IMR-90 (cell line): Measurements from ENCODE around the gene RPUSD2. TPM values are rescaled to one million over a fixed set of nuclear protein-coding genes. Genes with fewer than 3 reads are reported as not detected.

Source experiments
- ATAC-seq: fragments of 200-7000 bp; cut with Tn5 transposase; 2 replicates; pipeline ENCODE4 v1.9.1; 2020; ENCODE audit warnings: low read depth, mild to moderate bottlenecking, moderate library complexity
- BruUV-seq: library from RNA; stranded (reverse); fragments of 400-500 nt; replicated peaks from 2 replicates; lab custom pipeline; 2021; lab: Mats Ljungman, UMichigan
- CTCF ChIA-PET: fragments of 300-600 bp; formaldehyde crosslinking; extraction: SDS; loops from one replicate; lab custom pipeline; 2021; ENCODE audit warnings: antibody characterized with exemption; lab: Yijun Ruan, JAX
- POLR2A ChIA-PET: fragments of 300-600 bp; sonication (Branson Sonifier 250); formaldehyde crosslinking; loops from one replicate; lab custom pipeline; 2022; ENCODE audit warnings: antibody characterized with exemption; ENCODE audit not compliant: unreplicated experiment; lab: Charles Lee
- DNase-seq: peaks from one replicate; pipeline ENCODE4 v3.0.0; 2013
- H2AFZ ChIP-seq: replicated peaks from 2 replicates; pipeline ENCODE3; 2013; ENCODE audit warnings: low read length, mild to moderate bottlenecking; ENCODE audit not compliant: poor library complexity
- H2AK5ac ChIP-seq: 2 replicates; pipeline ENCODE4 v1.6.1; 2013; ENCODE audit warnings: low read depth, low read length, inconsistent platforms
- H2AK9ac ChIP-seq: replicated peaks from 2 replicates; pipeline ENCODE3; 2013; ENCODE audit warnings: mild to moderate bottlenecking, low read depth, low read length, moderate library complexity; ENCODE audit not compliant: poor library complexity
- H2BK120ac ChIP-seq: 2 replicates; pipeline ENCODE4 v1.6.1; 2013; ENCODE audit warnings: low read depth, low read length, inconsistent platforms
- H2BK15ac ChIP-seq: 3 replicates; pipeline ENCODE4 v1.6.1; 2013; ENCODE audit warnings: low read depth, low read length, inconsistent platforms
- H2BK20ac ChIP-seq: 2 replicates; pipeline ENCODE4 v1.6.1; 2013; ENCODE audit warnings: low read depth, mild to moderate bottlenecking, inconsistent platforms, low read length, moderate library complexity
- H2BK5ac ChIP-seq: 2 replicates; pipeline ENCODE4 v1.6.1; 2013; ENCODE audit warnings: mild to moderate bottlenecking, low read depth, low read length, inconsistent platforms; ENCODE audit not compliant: poor library complexity, severe bottlenecking
- H3K14ac ChIP-seq: replicated peaks from 2 replicates; pipeline ENCODE4 v1.6.1; 2013; ENCODE audit warnings: low read depth, low read length, inconsistent platforms
- H3K18ac ChIP-seq: 2 replicates; pipeline ENCODE4 v1.6.1; 2013; ENCODE audit warnings: low read depth, low read length, control low read depth
- H3K23ac ChIP-seq: 2 replicates; pipeline ENCODE4 v1.6.1; 2013; ENCODE audit warnings: low read depth, low read length, inconsistent platforms
- H3K27ac ChIP-seq: 2 replicates; pipeline ENCODE4 v1.5.1; 2013; ENCODE audit warnings: mild to moderate bottlenecking, control low read depth, low read length; ENCODE audit not compliant: insufficient read depth
- H3K27me3 ChIP-seq: 2 replicates; pipeline ENCODE4 v1.6.1; 2013; ENCODE audit warnings: low read length; ENCODE audit not compliant: control insufficient read depth, insufficient read depth
- H3K36me3 ChIP-seq: 2 replicates; pipeline ENCODE4 v1.6.1; 2013; ENCODE audit warnings: low read length, mixed read lengths; ENCODE audit not compliant: control insufficient read depth, insufficient read depth
- H3K4ac ChIP-seq: 2 replicates; pipeline ENCODE4 v1.6.1; 2013; ENCODE audit warnings: low read depth, low read length, inconsistent platforms
- H3K4me1 ChIP-seq: 2 replicates; pipeline ENCODE4 v1.6.1; 2013; ENCODE audit warnings: low read length, mixed read lengths; ENCODE audit not compliant: control insufficient read depth, insufficient read depth
- H3K4me2 ChIP-seq: 2 replicates; pipeline ENCODE4 v1.6.1; 2013; ENCODE audit warnings: low read depth, mild to moderate bottlenecking, control low read depth, low read length, moderate library complexity
- H3K4me3 ChIP-seq: 2 replicates; pipeline ENCODE4 v1.5.1; 2013; ENCODE audit warnings: low read depth, mild to moderate bottlenecking, control low read depth, low read length, moderate library complexity; ENCODE audit not compliant: insufficient read depth
- H3K56ac ChIP-seq: 2 replicates; pipeline ENCODE4 v1.6.1; 2013; ENCODE audit warnings: low read length, inconsistent platforms; ENCODE audit not compliant: insufficient read depth; ENCODE audit errors: extremely low read depth
- H3K79me1 ChIP-seq, 2 experiments: 2 replicates each; pipeline ENCODE4 v1.6.1; 2013; ENCODE audit warnings: low read length in 2 of 2, inconsistent platforms in 1 of 2, low read depth in 1 of 2
- H3K9ac ChIP-seq: 2 replicates; pipeline ENCODE4 v1.6.1; 2013; ENCODE audit warnings: low read depth, low read length, control low read depth
- H3K9me1 ChIP-seq: 2 replicates; pipeline ENCODE4 v1.6.1; 2013; ENCODE audit warnings: low read length, inconsistent platforms; ENCODE audit not compliant: insufficient read depth
- H3K9me3 ChIP-seq: 2 replicates; pipeline ENCODE4 v1.6.1; 2013; ENCODE audit warnings: low read length; ENCODE audit not compliant: control insufficient read depth, insufficient read depth
- H4K20me1 ChIP-seq: 2 replicates; pipeline ENCODE4 v1.6.1; 2013; ENCODE audit warnings: low read length, inconsistent platforms; ENCODE audit not compliant: insufficient read depth
- H4K5ac ChIP-seq: 2 replicates; pipeline ENCODE4 v1.6.1; 2013; ENCODE audit warnings: mild to moderate bottlenecking, low read depth, low read length, control low read depth
- H4K8ac ChIP-seq, 2 experiments: 2 replicates each; pipeline ENCODE4 v1.6.1; 2013; ENCODE audit warnings: low read depth in 2 of 2, low read length in 2 of 2, control low read depth in 1 of 2, inconsistent platforms in 1 of 2
- H4K91ac ChIP-seq: 2 replicates; pipeline ENCODE4 v1.6.1; 2013; ENCODE audit warnings: low read depth, low read length, inconsistent platforms; ENCODE audit not compliant: insufficient read depth
- BHLHE40 ChIP-seq: fragments of 150-350 bp; IDR thresholded peaks from 2 replicates; pipeline ENCODE4 v1.6.1; 2016; ENCODE audit warnings: mild to moderate bottlenecking, low read depth, low read length
- CEBPB ChIP-seq: IDR thresholded peaks from 2 replicates; pipeline ENCODE4 v1.6.1; 2012; ENCODE audit warnings: low read depth, low read length, improper control_type of control experiment
- CHD1 ChIP-seq: IDR thresholded peaks from 2 replicates; pipeline ENCODE4 v1.6.1; 2012; ENCODE audit warnings: low read depth, low read length, improper control_type of control experiment
- CTCF ChIP-seq: conservative IDR thresholded peaks from 2 replicates; pipeline ENCODE4 v1.5.1; 2012; ENCODE audit warnings: mild to moderate bottlenecking, low read depth, low read length, improper control_type of control experiment
- FOS ChIP-seq: fragments of 150-350 bp; IDR thresholded peaks from 2 replicates; pipeline ENCODE4 v1.6.1; 2016; ENCODE audit warnings: low read depth, low read length
- MAFK ChIP-seq: IDR thresholded peaks from 2 replicates; pipeline ENCODE4 v1.6.1; 2012; ENCODE audit warnings: low read depth, low read length, improper control_type of control experiment
- MAZ ChIP-seq: IDR thresholded peaks from 2 replicates; pipeline ENCODE4 v1.6.1; 2012; ENCODE audit warnings: low read depth, mild to moderate bottlenecking, low read length, improper control_type of control experiment, moderate library complexity, borderline replicate concordance
- MXI1 ChIP-seq: IDR thresholded peaks from 2 replicates; pipeline ENCODE4 v1.6.1; 2012; ENCODE audit warnings: low read depth, mild to moderate bottlenecking, low read length, moderate library complexity, borderline replicate concordance
- NFE2L2 ChIP-seq: fragments of 150-350 bp; IDR thresholded peaks from 2 replicates; pipeline ENCODE4 v1.6.1; 2016; ENCODE audit warnings: low read depth, mild to moderate bottlenecking, low read length
- POLR2A ChIP-seq: IDR thresholded peaks from 2 replicates; pipeline ENCODE4 v1.6.1; 2012; ENCODE audit warnings: mild to moderate bottlenecking, low read depth, low read length
- RAD21 ChIP-seq: IDR thresholded peaks from 2 replicates; pipeline ENCODE4 v1.6.1; 2012; ENCODE audit warnings: low read length, improper control_type of control experiment
- RCOR1 ChIP-seq: IDR thresholded peaks from 2 replicates; pipeline ENCODE4 v1.6.1; 2012; ENCODE audit warnings: mild to moderate bottlenecking, low read length, improper control_type of control experiment; ENCODE audit not compliant: insufficient replicate concordance
- RFX5 ChIP-seq: IDR thresholded peaks from 2 replicates; pipeline ENCODE4 v1.8.0; 2012; ENCODE audit warnings: low read depth, mild to moderate bottlenecking, low read length, moderate library complexity
- SMC3 ChIP-seq: fragments of 150-350 bp; IDR thresholded peaks from 2 replicates; pipeline ENCODE4 v1.6.1; 2016; ENCODE audit warnings: low read depth, mild to moderate bottlenecking, antibody characterized with exemption, low read length, moderate library complexity
- dilution Hi-C: fragments of 300-500 bp; cut with HindIII; formaldehyde crosslinking; loops from one replicate; pipeline ENCODE4 v1.14.3; 2018; ENCODE audit warnings: low sequenced_read_pairs; ENCODE audit not compliant: unreplicated experiment
- in situ Hi-C: fragments of 300-500 bp; cut with MboI; formaldehyde crosslinking; loops from 3 replicates; pipeline ENCODE4 v1.14.3; 2019; ENCODE audit warnings: low sequenced_read_pairs, inconsistent platforms, mixed read lengths
- intact Hi-C: fragments of 100-400 bp; cut with micrococcal nuclease; formaldehyde crosslinking; loops from 2 replicates; pipeline ENCODE4 v1.10.0; 2022
- polyA plus RNA-seq, 3 experiments: library from polyadenylated mRNA; depleted of rRNA; stranded (reverse); fragments of >200 nt; gene quantifications; 2 replicates each; pipeline ENCODE4 v1.2.3, GENCODE V29; 2012; ENCODE audit warnings: low replicate concordance in 1 of 3
- total RNA-seq: library from RNA; depleted of rRNA; stranded (reverse); fragments of >200 nt; gene quantifications from 2 replicates; pipeline ENCODE4 v1.2.3, GENCODE V29; 2012
- TF ChIP-seq, protein P1 (sequence below): fragments of 150-350 bp; IDR thresholded peaks from 2 replicates; pipeline ENCODE4 v1.6.1; 2017; ENCODE audit warnings: mild to moderate bottlenecking, antibody characterized with exemption, low read length, low read depth
- TF ChIP-seq, protein P2 (sequence below): fragments of 150-350 bp; IDR thresholded peaks from 2 replicates; pipeline ENCODE4 v1.6.1; 2016; ENCODE audit warnings: low read depth, mild to moderate bottlenecking, low read length, moderate library complexity, borderline replicate concordance

Gene RPUSD2
- total and polyA plus RNA-seq, 2 of the 4 experiments (the other 2 are of a cell fraction): 7.4 to 13.4 TPM

DNA sequence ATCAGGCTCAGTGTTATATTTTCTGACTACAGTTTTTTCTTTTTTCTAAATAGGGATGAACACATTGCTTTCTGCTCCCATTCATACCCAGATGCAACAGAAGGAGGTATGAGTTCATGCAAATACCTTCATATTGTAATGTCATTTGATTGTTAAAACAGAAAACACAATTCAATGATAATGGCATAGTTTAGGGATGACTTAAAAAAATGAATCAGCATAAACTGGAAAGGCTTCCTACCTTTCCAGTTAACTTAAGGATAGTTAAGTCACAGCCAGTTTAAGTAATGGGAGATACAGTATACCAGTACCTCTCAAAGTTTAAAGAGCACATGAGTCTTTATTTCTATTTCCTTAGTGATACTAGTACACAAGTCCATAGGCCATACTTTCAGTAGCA lies 49.8 kb downstream of the RPUSD2 start:
- Histone ChIP-seq H3K4me3 (no peak overlapping the region), H2BK15ac (no peak overlapping the region), H3K4me1 (no peaks in the 10 kb centered on the region), H3K14ac (no peak overlapping the region), H3K27me3 (no peaks in the 10 kb centered on the region), H3K27ac (no peak overlapping the region), H3K9ac (no peak overlapping the region), H2AFZ (no peak overlapping the region), H3K4me2 (no peak overlapping the region), H2BK20ac (no peak overlapping the region), H3K9me1 (no peaks in the 10 kb centered on the region; the same call in 1 of the 2 replicates), H4K20me1 (no peaks in the 10 kb centered on the region), H2BK5ac (no peak overlapping the region), H2AK5ac (no peak overlapping the region), H3K4ac (no peak overlapping the region), H3K56ac (no peak overlapping the region), H4K5ac (no peak overlapping the region), H4K8ac (no peak overlapping the region), H2AK9ac (no peak overlapping the region), H2BK120ac (no peak overlapping the region), H3K9me3 (no peaks in the 10 kb centered on the region), H3K23ac (no peak overlapping the region), H3K36me3 (peaks cover 2% of the 10 kb centered on the region; the same call in 1 of the 2 replicates), H4K91ac (no peak overlapping the region), H3K18ac (no peak overlapping the region), H3K79me1 (no peaks in the 10 kb centered on the region)
- no TSS peak for BruUV-seq
- ChIA-PET CTCF (no interaction called here), POLR2A (no interaction called here)
- dilution Hi-C loops (no loop called here), in situ Hi-C loops (no loop called here), intact Hi-C loops (no loop called here)
- ATAC-seq (no peak), DNase-seq (peak; percentile 8)
- TF ChIP-seq SMC3: no peak
- TF ChIP-seq FOS: no peak
- TF ChIP-seq, protein P1, sequence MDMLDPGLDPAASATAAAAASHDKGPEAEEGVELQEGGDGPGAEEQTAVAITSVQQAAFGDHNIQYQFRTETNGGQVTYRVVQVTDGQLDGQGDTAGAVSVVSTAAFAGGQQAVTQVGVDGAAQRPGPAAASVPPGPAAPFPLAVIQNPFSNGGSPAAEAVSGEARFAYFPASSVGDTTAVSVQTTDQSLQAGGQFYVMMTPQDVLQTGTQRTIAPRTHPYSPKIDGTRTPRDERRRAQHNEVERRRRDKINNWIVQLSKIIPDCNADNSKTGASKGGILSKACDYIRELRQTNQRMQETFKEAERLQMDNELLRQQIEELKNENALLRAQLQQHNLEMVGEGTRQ: no peak
- TF ChIP-seq MAFK: no peak
- no peak for TF ChIP-seq NFE2L2
- no peak for TF ChIP-seq RAD21
- TF ChIP-seq MXI1: no peak
- TF ChIP-seq RFX5: no peak
- TF ChIP-seq CHD1: no peak
- no peak for TF ChIP-seq CTCF
- TF ChIP-seq RCOR1: no peak
- TF ChIP-seq BHLHE40: no peak
- no peak for TF ChIP-seq MAZ
- no peak for TF ChIP-seq CEBPB
- no peak for TF ChIP-seq POLR2A
- TF ChIP-seq, protein P2, sequence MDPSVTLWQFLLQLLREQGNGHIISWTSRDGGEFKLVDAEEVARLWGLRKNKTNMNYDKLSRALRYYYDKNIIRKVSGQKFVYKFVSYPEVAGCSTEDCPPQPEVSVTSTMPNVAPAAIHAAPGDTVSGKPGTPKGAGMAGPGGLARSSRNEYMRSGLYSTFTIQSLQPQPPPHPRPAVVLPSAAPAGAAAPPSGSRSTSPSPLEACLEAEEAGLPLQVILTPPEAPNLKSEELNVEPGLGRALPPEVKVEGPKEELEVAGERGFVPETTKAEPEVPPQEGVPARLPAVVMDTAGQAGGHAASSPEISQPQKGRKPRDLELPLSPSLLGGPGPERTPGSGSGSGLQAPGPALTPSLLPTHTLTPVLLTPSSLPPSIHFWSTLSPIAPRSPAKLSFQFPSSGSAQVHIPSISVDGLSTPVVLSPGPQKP: no peak
